ENCODE results near the gene FMNL2.

FMNL2 gene

DNA sequence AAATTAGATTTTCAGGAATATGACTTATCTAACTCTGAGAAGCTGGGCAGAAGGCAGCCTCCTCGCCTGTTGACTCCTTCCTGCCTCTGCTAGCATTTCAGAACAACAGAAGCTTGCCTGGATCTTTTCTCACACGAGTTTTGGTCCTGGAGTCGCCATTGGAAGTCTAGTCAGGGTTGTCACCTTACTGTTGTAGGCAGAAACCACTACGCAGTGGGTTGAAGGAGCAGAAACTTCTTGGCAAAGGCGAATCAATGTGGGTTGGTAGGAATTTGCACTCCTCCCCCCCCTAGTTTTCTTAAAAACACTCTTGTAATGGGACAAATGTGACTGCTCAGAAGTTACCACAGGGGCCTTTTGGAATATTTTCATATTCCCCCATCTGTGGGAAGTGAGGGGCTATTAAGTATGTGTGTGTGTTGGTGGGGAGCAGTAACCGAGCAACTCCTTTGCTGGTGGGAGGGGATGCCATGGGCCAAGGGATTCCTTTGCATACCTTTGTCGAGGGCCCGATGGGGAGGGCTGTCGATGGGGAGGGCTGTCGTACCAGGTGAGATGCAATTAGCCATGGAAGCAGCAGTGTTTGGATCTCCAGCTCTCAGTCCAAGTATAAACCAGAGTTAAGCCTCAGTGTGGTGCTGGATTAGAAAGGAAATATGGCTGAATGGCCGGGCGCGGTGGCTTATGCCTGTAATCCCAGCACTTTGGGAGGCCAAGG lies 117.4 kb downstream of the FMNL2 start:
- DNase-seq = no peak

GRCh38 chr2:152453129-152453911 lies 118.3 kb downstream of the FMNL2 start:
- no peak for DNase-seq

- DNase-seq = no peak
Observed at GRCh38 chr2:152454371-152454770, 119.4 kb downstream of the FMNL2 start.

DNA sequence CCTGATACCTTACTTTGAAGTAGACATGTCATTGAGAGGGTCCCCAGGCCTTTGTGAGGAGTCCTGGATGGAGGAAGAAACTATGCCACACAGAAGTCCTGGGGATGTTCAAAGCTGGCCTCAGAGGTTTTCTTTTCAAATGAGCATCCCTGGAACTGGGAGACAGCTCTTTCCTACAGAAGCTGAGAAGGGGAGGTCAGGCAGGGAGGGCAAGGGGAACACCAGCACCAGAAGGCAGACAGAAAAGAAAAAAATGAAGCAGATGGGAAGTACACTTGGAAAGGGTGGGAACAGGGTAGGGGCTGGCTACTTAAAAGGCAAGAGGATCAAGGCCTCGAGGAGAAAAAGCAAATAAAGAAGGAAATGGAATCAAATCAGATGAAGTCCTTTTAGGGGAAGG lies 120.0 kb downstream of the FMNL2 start:
- peak; percentile 69 for DNase-seq

- DNase-seq = no peak
Observed at GRCh38 chr2:152455738-152456137, 120.8 kb downstream of the FMNL2 start.

DNA sequence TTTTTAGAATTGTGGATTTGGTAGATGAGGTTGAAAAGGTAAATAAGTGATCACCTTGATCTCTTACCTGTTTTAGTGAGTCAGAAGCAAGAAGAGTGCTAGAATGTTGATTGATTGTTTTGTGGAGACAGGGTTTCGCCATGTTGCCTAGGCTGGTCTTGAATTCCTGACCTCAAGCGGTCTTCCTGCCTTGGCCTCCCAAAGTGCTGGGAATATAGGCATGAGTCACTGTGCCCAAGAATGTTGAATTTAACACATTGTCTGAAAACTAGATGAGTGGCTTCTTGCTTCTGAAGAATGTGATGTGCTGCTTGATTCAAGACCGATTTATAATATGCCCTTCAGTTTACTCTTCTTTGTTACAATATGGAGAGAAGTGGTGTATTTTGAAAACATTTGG lies 121.3 kb downstream of the FMNL2 start:
- DNase-seq = no peak

GRCh38 chr2:152458441-152458940 lies 123.5 kb downstream of the FMNL2 start:
- no peak for DNase-seq

DNA sequence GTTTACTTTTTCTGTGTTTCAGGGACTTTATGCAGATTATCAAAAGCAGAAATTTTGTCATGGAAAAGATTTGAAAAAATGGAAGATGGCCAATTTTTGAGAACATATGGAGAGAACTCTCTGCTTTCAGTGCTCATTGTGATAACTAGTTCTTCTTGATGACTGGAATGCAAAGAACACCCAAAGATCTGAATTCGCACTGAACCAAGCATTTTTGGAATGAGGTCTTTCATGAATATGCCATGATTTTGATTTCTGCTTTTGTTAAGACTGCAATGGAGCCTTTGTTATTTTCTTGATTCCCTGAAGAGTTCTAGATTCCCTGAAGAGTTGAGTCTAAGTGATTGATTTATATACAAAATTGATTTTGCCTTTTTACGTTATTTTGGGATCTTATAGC lies 124.1 kb downstream of the FMNL2 start:
- DNase-seq = no peak

DNA sequence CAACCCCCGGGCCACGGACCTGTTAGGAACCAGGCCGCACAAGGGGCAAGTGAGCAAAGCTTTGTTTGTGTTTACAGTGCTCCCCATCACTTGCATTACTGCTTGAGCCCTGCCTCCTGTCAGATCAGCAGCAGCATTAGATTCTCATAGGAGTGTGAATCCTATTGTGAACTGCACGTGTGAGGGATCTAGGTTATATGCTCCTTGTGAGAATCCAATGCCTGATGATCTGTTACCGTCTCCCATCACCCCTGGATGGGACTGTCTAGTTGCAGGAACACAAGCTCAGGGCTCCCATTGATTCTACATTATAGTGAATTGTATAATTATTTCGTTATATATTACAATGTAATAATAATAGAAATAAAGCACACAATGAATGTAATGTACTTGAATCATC lies 125.6 kb downstream of the FMNL2 start:
- no peak for DNase-seq

- no peak for DNase-seq
Observed at GRCh38 chr2:152462120-152462519, 127.1 kb downstream of the FMNL2 start.

DNA sequence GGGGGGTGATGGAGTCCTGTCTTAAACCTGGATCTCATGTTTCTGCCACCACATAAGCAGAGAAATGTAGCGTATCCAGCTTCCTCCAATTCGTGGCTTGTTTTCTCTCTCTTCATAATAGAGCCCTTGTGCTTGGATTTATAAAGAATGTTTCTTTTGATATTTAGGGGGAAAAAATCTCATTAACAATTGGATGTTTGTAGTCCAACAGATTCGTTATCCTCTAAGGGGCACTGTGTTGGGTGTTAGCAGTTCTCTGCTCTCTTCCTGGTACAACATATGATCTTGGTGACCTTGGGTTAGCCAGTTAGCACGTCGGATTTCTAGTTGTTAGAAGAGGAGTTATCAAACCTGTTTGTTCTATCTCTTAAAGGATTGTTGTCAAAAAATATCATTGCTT lies 127.8 kb downstream of the FMNL2 start:
- no peak for DNase-seq

DNA sequence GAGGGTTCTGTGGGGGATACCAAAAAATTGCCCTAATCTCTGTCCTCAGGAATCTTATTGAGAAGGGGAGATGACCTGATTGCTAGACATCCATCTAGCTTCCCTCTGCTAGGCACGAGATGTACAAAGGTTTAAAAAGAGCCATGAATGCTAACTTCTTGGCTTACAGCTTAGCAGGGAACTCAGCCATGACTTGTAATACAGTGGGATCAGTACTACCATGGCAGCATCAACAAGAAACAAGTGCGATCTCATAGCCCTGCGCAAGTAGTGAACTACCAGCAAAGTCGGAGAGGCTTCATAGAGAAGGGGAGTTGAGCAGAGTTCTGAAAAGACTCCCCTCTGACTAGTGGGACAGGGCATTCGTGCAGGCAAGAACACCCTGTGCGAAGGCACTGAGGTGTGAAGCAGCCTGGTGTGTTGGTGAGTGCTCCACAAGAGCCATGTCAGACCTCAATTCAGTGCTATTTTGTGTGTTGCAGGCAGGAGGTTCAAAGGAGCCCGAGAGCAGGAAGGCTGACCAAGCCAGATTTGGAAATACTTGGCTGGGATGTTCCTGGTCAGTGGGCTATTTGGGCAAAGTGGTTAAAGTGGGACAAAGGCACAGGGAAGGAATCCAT lies 130.0 kb downstream of the FMNL2 start:
- DNase-seq = peak; percentile 28

- peak; percentile 91 for DNase-seq
Observed at GRCh38 chr2:152465541-152465940, 130.6 kb downstream of the FMNL2 start.

- DNase-seq = no peak
Observed at GRCh38 chr2:152466041-152466440, 131.1 kb downstream of the FMNL2 start.

GRCh38 chr2:152466980-152467676 lies 132.2 kb downstream of the FMNL2 start:
- DNase-seq = no peak

- no peak for DNase-seq
Observed at GRCh38 chr2:152467677-152468410, 132.9 kb downstream of the FMNL2 start.

DNA sequence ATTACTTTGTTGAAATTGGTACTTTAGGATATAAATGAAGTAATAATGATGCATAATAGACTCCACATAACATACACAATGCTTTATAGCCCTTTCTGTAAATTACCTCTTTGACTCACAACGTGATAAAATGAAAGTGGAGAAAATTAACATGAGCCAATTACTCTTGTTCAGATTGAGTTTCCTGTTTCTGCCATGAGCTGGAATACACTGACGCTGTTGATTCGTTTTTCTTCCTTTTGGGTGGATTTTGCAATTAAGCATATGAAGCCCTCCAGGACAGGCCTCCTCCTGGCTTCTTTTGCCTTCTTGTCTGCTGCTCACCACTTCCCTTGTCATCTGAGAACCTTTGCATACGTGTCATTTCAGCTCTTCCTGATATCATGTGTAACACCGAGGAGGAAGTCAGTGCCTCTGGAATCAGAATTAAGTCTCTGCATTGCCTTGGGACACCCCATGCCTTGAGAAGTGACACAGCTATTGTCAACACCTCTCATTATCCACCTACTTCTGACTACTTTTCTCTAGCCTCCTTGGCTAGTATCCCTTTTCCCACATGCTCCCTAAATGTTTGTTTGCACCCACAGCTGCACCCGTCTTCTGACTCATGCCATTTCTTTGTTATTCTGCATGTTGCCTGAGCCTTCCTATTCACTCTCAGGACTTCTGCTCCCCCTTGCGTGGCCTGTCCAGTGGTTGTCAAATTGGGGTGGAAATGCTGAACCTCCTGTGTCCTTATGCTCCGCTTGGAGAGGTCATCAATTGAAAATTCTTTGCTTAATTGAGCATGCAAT lies 134.1 kb downstream of the FMNL2 start:
- peak; percentile 9 for DNase-seq

DNA sequence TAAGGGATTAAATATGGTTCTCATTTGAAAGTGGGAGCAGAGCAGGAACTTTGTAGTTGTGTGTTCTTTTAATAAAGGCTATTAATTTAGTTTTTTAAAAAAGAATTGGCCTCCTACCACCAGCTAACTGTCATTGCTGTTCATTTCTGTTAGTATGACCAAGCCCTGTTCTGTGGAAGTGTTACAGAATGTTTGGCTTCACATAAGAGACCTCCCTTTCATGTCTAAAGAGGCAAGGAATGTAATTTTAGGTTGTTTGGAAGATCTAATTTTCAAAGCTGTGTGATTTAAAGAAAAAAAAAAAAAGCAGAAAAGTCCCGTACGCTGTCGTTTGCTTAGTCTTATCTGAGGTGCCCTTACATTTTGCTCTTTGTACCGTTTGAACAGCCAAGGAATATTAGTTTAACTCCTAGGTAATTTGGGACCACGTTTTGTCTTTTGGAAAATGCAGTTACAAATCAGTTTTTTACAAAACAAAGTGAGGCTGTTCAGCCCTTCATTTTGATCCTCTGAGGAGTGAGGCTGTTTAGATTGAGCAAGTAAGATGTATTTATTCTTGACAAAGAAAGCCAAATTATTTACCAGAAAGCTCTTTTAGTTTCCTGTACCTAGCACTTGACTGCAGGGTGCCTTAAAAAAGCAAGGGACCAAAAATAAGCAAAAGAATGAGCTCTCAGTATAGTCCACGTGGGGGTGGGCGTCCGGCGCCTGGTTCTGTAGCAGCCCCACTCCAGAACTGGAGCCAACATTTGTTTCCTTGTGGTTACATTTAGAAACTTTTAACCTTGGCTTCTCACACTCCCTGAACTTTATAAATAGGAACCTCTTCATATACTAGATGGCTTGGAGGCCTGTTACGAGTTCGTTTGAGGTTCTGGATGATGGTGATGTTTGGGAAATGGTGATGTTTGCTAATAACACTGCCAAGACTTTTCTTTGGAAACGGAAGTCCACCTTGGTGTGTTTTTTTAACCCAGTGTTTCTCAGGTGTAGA lies 136.2 kb downstream of the FMNL2 start:
- DNase-seq = no peak

DNA sequence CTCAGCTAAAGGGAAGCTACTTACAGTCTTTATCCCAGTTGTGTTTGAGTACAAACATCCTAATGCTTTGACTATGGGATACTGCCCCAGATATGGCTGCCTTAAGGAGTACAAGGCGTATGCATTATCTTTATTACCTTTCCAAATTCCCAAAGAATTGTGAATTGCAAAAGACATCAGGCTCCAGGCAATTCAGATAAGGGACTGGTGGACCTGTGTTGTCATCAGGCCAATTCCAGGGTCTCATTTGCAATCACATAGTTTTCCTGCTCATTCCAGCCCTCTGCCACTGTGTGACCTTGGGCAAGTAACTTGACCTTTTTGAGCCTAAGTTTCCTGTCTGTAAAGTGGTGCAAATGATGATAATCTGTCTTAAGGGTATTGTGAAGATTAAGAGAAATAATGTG lies 137.5 kb downstream of the FMNL2 start:
- DNase-seq = no peak

- no peak for DNase-seq
Observed at GRCh38 chr2:152473151-152473857, 138.3 kb downstream of the FMNL2 start.
